ENCODE data around the gene IQCK. TPM values are rescaled to one million over a fixed set of nuclear protein-coding genes. Genes with fewer than 3 reads are reported as not detected.
A peak's percentile ranks its signal among the peaks of the same experiment; 100 is the strongest.
"Not testable (repeated sequence)": the region's sequence is repeated elsewhere in the genome, so short reads cannot be mapped to it uniquely, and the experiment has no call there.

The IQCK gene
- total RNA-seq, 4 donors from 2014 or later, result 23.1 to 62.7 (median 37.6) TPM

GRCh38 chr16:19783363-19784182 lies 65.5 kb downstream of the IQCK start:
- no peaks in the 10 kb centered on the region for H3K9me3 ChIP-seq
- no peak overlapping the region for H3K4me3 ChIP-seq
- peak in 1 of 2 donors; percentile 6 for DNase-seq (ENCODE audit: low spot score in 2 of 2)
- no peaks in the 10 kb centered on the region for H3K36me3 ChIP-seq
- TF ChIP-seq EP300 (IDR thresholded peaks at IDR 0.05) (no peak), POLR2A (IDR thresholded peaks at IDR 0.05) (no peak)
- TF ChIP-seq, protein P1, sequence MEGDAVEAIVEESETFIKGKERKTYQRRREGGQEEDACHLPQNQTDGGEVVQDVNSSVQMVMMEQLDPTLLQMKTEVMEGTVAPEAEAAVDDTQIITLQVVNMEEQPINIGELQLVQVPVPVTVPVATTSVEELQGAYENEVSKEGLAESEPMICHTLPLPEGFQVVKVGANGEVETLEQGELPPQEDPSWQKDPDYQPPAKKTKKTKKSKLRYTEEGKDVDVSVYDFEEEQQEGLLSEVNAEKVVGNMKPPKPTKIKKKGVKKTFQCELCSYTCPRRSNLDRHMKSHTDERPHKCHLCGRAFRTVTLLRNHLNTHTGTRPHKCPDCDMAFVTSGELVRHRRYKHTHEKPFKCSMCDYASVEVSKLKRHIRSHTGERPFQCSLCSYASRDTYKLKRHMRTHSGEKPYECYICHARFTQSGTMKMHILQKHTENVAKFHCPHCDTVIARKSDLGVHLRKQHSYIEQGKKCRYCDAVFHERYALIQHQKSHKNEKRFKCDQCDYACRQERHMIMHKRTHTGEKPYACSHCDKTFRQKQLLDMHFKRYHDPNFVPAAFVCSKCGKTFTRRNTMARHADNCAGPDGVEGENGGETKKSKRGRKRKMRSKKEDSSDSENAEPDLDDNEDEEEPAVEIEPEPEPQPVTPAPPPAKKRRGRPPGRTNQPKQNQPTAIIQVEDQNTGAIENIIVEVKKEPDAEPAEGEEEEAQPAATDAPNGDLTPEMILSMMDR (IDR thresholded peaks at IDR 0.05), result no peak
- WGBS, 2 donors, result 55 to 56% methylated on average over 17 of the region's 17 CpGs
- no peaks in the 10 kb centered on the region for H3K27me3 ChIP-seq
- H3K4me1 ChIP-seq, result peaks cover 0 to 36% (median 8%) of the 10 kb centered on the region in 4 donors
- H3K27ac ChIP-seq, result peak overlapping the region in 2 of 4 donors; percentile 48 to 79

GRCh38 chr16:19784183-19784736 lies 66.2 kb downstream of the IQCK start:
- Histone ChIP-seq H3K27me3 (no peaks in the 10 kb centered on the region), H3K9me3 (no peaks in the 10 kb centered on the region), H3K27ac (peak overlapping the region in 2 of 4 donors; percentile 69 to 79), H3K36me3 (no peaks in the 10 kb centered on the region), H3K4me1 (peaks cover 0 to 36% (median 8%) of the 10 kb centered on the region in 4 donors), H3K4me3 (no peak overlapping the region)
- DNase-seq (ENCODE audit: low spot score in 2 of 2), result peak in 1 of 2 donors; percentile 3
- WGBS, 2 donors, result 31 to 35% methylated on average over 3 of the region's 3 CpGs
- TF ChIP-seq EP300 (IDR thresholded peaks at IDR 0.05) (no peak), POLR2A (IDR thresholded peaks at IDR 0.05) (no peak)
- TF ChIP-seq, protein P1 (IDR thresholded peaks at IDR 0.05), result no peak

- no peak overlapping the region for H3K4me3 ChIP-seq
- no peaks in the 10 kb centered on the region for H3K36me3 ChIP-seq
- DNase-seq (ENCODE audit: low spot score in 2 of 2), result no peak
- peak overlapping the region; percentile 7 to 79 (median 56) for H3K27ac ChIP-seq
- TF ChIP-seq, protein P1 (IDR thresholded peaks at IDR 0.05), result no peak
- TF ChIP-seq POLR2A (IDR thresholded peaks at IDR 0.05), result no peak
- no peak for TF ChIP-seq EP300 (IDR thresholded peaks at IDR 0.05)
- H3K27me3 ChIP-seq, result no peaks in the 10 kb centered on the region
- 93 to 100% methylated on average over 1 of the region's 1 CpG for WGBS, 2 donors
- peaks cover 0 to 36% (median 8%) of the 10 kb centered on the region in 4 donors for H3K4me1 ChIP-seq
- H3K9me3 ChIP-seq, result no peaks in the 10 kb centered on the region
Observed at GRCh38 chr16:19785081-19785480, 67.0 kb downstream of the IQCK start.

GRCh38 chr16:19785512-19786130 lies 67.5 kb downstream of the IQCK start:
- Histone ChIP-seq H3K9me3 (no peaks in the 10 kb centered on the region), H3K36me3 (no peaks in the 10 kb centered on the region), H3K4me3 (peak overlapping the region in 2 of 4 donors; percentile 9 to 16), H3K4me1 (peaks cover 0 to 36% (median 8%) of the 10 kb centered on the region in 4 donors), H3K27ac (peak overlapping the region; percentile 7 to 79 (median 56)), H3K27me3 (no peaks in the 10 kb centered on the region)
- 34 to 46% methylated on average over 10 of the region's 10 CpGs for WGBS, 2 donors
- TF ChIP-seq, protein P1 (IDR thresholded peaks at IDR 0.05), result no peak
- TF ChIP-seq POLR2A (IDR thresholded peaks at IDR 0.05) (no peak), EP300 (IDR thresholded peaks at IDR 0.05) (no peak)
- peak in 1 of 2 donors; percentile 2 for DNase-seq (ENCODE audit: low spot score in 2 of 2)

DNA sequence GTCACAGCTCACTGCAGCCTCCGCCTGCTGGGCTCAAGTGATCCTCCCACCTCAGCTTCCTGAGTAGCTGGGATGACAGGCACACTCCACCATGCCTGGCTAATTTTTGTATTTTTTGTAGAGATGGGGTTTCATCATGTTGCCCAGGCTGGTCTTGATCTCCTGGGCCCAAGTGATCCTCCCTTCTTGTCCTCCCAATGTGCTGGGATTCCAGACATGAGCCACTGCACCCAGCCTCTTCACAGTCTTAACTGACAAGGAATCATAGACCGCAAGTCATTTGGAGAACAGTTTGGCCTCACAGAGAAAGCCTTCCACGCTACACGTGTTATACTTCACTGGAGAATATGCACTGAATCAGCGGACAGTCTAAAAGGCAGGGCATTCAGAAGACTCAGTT lies 83.3 kb downstream of the IQCK start:
- not testable (repeated sequence) for H3K4me3 ChIP-seq; H3K27me3 ChIP-seq; H3K9me3 ChIP-seq; H3K36me3 ChIP-seq; H3K4me1 ChIP-seq; DNase-seq (ENCODE audit: low spot score in 2 of 2); H3K27ac ChIP-seq
- WGBS, 2 donors, result no CpG with 5 or more reads among the region's 5 CpGs

GRCh38 chr16:19801824-19802223 lies 83.8 kb downstream of the IQCK start:
- H3K27me3 ChIP-seq; H3K4me1 ChIP-seq; H3K9me3 ChIP-seq; H3K27ac ChIP-seq; H3K4me3 ChIP-seq; DNase-seq (ENCODE audit: low spot score in 2 of 2); H3K36me3 ChIP-seq: not testable (repeated sequence)
- 51 to 69% methylated on average over 2 of the region's 4 CpGs for WGBS, 2 donors
